ENCODE results near the gene PHKA1. TPM values are rescaled to one million over a fixed set of nuclear protein-coding genes. Genes with fewer than 3 reads are reported as not detected.
"Not testable (repeated sequence)": the region's sequence is repeated elsewhere in the genome, so short reads cannot be mapped to it uniquely, and the experiment has no call there.

Gene PHKA1
- total RNA-seq, result 1 to 10 TPM; 5.9 to 9.3 TPM

- not testable (repeated sequence) for H3K9me3 ChIP-seq, H3K36me3 ChIP-seq
These were observed at the start of gene PHKA1 for GRCh38 chrX:72713599-72714477. Gene PHKA1, minus strand, starts transcription at chrX:72714306. Its CDS starts 426 bp downstream, at chrX:72713880.

GRCh38 chrX:72760454-72760853 lies 46.3 kb upstream of the PHKA1 start:
- not testable (repeated sequence) for H3K9me3 ChIP-seq; H3K27me3 ChIP-seq; H3K27ac ChIP-seq; H3K4me3 ChIP-seq; DNase-seq (ENCODE audit: low spot score); H3K36me3 ChIP-seq; H3K4me1 ChIP-seq

More at GRCh38 chrX:72713599-72714477, at the start of gene PHKA1:
- H3K4me3 ChIP-seq, result peak within 1 kb of the TSS; percentile 40 to 54
- not testable (repeated sequence) for H3K4me1 ChIP-seq; DNase-seq (ENCODE audit: low spot score); H3K27me3 ChIP-seq
- peak within 1 kb of the TSS; percentile 76 to 77 for H3K27ac ChIP-seq

DNA sequence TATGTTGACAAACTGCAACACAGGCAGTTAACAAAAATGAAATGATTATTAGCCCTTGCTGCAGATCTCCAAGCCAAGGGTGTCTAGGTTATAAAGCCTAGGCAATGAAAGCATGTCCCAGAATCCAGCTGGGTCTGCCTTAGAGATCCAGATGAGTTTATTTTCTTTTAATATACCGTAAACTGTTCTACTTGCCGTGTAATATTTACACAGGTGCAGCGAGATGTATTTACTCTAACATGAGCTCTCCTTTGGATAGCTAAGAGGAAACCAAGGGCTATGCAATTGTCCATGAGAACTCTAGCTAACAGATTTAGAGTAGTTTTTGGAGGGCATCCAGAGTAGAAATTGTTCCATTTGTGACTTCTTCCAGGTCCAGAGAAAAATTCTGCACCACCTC lies 34.4 kb upstream of the PHKA1 start:
- not testable (repeated sequence) for DNase-seq (ENCODE audit: low spot score); H3K4me3 ChIP-seq; H3K27ac ChIP-seq; H3K27me3 ChIP-seq; H3K36me3 ChIP-seq; H3K9me3 ChIP-seq; H3K4me1 ChIP-seq

GRCh38 chrX:72745546-72745945 lies 31.4 kb upstream of the PHKA1 start:
- H3K27ac ChIP-seq; H3K9me3 ChIP-seq; H3K27me3 ChIP-seq; H3K4me1 ChIP-seq; DNase-seq (ENCODE audit: low spot score); H3K36me3 ChIP-seq; H3K4me3 ChIP-seq: not testable (repeated sequence)

DNA sequence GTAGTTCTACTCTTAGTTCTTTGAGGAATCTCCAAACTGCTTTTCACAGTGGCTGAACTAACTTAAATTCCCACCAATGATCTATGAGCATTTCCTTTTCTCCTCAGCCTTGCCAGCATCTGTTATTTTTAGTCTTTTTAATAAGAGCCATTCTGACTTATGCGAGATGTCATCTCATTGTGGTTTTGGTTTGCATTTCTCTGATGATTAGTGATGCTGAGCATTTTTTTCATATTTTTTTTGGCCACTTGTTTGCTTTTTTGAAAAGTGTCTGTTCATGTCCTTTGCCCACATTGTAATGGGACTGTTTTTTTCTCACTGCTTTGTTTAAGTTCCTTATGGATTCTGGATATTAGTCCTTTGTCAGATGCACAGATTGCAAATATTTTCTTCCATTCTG lies 21.5 kb upstream of the PHKA1 start:
- Histone ChIP-seq H3K4me1 (no peaks in the 10 kb centered on the region), H3K27me3 (no peaks in the 10 kb centered on the region), H3K36me3 (no peaks in the 10 kb centered on the region), H3K4me3 (no peak overlapping the region), H3K9me3 (peaks cover 4 to 10% of the 10 kb centered on the region in 2 donors), H3K27ac (no peak overlapping the region)
- TF ChIP-seq CTCF (IDR thresholded peaks at IDR 0.05), result no peak
- no peak for DNase-seq (ENCODE audit: low spot score)

DNA sequence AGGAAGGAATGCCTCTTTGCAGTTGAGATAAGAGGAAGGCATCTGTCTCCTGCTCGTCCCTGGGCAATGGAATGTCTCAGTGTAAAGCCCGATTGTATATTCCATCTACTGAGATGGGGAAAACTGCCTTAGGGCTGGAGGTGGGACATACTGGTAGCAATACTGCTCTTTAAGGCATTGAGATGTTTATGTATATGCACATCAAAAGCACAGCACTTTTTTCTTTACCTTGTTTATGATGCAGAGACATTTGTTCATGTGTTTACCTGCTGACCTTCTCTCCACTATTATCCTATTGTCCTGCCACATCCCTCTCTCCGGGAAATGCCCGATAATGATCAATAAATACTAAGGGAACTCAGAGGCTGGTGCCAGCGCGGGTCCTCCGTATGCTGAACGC lies 19.5 kb upstream of the PHKA1 start:
- not testable (repeated sequence) for H3K4me3 ChIP-seq; H3K27ac ChIP-seq; H3K36me3 ChIP-seq; H3K9me3 ChIP-seq; H3K4me1 ChIP-seq; DNase-seq (ENCODE audit: low spot score); H3K27me3 ChIP-seq

DNA sequence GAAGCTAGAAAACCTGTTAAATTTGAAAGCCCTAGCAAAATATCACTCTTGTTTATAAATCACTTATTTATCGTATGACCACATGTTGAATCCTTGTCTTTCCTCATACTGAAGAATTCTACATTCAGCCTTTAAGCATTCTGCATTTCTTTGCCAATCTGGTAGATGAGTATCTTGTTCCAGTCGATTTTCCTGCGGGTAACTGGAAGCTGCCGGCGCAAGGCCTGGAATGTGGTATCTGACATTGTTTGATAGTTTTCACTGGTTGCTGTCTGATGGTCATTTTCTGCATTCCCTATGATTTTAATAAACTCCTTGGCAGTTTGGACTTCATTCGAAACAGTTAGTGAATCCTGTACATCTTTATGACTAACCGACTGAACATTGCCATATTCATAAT lies 13.7 kb upstream of the PHKA1 start:
- H3K4me3 ChIP-seq, result no peak overlapping the region
- no peak for TF ChIP-seq CTCF (IDR thresholded peaks at IDR 0.05)
- DNase-seq (ENCODE audit: low spot score), result no peak

DNA sequence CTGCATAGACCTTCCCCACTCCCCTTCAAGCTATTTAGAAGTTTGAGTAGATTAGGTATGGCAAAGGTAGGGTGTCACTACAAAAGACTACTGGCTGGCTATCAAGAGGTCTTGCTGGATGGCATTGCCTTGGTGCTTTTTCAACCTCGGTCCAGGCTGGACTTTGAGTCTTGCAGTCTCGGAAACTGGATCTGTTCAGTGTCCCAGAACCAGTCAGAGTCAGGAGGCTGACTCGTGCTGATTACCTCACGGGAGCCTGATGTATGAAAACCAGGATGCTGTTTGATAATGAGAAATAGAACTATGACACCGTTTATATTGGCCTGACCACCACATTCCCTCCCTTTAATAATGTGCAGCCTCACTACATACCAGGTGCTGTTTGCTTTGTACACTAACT lies 2.7 kb upstream of the PHKA1 start:
- Histone ChIP-seq H3K36me3 (no peaks in the 10 kb centered on the region), H3K4me3 (no peak overlapping the region), H3K9me3 (no peaks in the 10 kb centered on the region), H3K4me1 (no peaks in the 10 kb centered on the region), H3K27me3 (no peaks in the 10 kb centered on the region), H3K27ac (no peak overlapping the region)
- no peak for DNase-seq (ENCODE audit: low spot score)
- no peak for TF ChIP-seq CTCF (IDR thresholded peaks at IDR 0.05)

More for the DNA sequence above, 13.7 kb upstream of the PHKA1 start:
- H3K9me3 ChIP-seq, result no peaks in the 10 kb centered on the region
- no peaks in the 10 kb centered on the region for H3K36me3 ChIP-seq
- no peak overlapping the region for H3K27ac ChIP-seq
- H3K4me1 ChIP-seq, result no peaks in the 10 kb centered on the region
- peaks cover 0 to 2% of the 10 kb centered on the region in 2 donors for H3K27me3 ChIP-seq

All from right atrium auricular region (tissue), 2 donors.